ENCODE data around the gene OLFML3. TPM values are rescaled to one million over a fixed set of nuclear protein-coding genes. Genes with fewer than 3 reads are reported as not detected.
A peak's percentile ranks its signal among the peaks of the same experiment; 100 is the strongest.
"Not testable (repeated sequence)": the region's sequence is repeated elsewhere in the genome, so short reads cannot be mapped to it uniquely, and the experiment has no call there.

The OLFML3 gene
- total RNA-seq, 3 donors from 2014 or later: 5.4 to 51.1 (median 28.2) TPM

DNA sequence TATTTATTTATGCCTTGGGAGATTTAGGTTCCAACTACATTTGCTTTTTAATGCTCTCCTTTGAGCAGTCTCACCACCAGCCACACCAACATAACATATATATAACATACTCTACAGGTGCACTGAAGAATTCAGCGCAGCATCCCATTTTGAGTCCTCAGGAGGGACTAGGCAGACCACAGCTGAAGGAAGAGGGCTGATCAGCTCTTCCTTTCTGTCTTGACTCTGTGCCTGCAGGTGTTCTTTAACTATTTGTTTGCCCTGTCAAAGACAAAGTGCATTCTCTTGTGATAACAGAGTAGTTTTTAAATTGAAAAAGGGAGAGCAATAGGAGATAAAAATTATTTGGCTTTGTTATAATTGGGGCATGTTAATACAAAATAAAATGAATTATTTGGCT lies 33.2 kb upstream of the OLFML3 start:
- ATAC-seq: peak; percentile 14
- Histone ChIP-seq H3K9me3 (no peaks in the 10 kb centered on the region), H3K36me3 (ENCODE audit: low read depth) (no peaks in the 10 kb centered on the region), H3K4me3 (no peak overlapping the region), H3K4me1 (ENCODE audit: low read depth) (peaks cover 29% of the 10 kb centered on the region)
- intact Hi-C loops (cut with DNase I, micrococcal nuclease): no loop called here
- TF ChIP-seq, protein P1, sequence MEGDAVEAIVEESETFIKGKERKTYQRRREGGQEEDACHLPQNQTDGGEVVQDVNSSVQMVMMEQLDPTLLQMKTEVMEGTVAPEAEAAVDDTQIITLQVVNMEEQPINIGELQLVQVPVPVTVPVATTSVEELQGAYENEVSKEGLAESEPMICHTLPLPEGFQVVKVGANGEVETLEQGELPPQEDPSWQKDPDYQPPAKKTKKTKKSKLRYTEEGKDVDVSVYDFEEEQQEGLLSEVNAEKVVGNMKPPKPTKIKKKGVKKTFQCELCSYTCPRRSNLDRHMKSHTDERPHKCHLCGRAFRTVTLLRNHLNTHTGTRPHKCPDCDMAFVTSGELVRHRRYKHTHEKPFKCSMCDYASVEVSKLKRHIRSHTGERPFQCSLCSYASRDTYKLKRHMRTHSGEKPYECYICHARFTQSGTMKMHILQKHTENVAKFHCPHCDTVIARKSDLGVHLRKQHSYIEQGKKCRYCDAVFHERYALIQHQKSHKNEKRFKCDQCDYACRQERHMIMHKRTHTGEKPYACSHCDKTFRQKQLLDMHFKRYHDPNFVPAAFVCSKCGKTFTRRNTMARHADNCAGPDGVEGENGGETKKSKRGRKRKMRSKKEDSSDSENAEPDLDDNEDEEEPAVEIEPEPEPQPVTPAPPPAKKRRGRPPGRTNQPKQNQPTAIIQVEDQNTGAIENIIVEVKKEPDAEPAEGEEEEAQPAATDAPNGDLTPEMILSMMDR (IDR thresholded peaks at IDR 0.05): no peak
- no peak for DNase-seq

DNA sequence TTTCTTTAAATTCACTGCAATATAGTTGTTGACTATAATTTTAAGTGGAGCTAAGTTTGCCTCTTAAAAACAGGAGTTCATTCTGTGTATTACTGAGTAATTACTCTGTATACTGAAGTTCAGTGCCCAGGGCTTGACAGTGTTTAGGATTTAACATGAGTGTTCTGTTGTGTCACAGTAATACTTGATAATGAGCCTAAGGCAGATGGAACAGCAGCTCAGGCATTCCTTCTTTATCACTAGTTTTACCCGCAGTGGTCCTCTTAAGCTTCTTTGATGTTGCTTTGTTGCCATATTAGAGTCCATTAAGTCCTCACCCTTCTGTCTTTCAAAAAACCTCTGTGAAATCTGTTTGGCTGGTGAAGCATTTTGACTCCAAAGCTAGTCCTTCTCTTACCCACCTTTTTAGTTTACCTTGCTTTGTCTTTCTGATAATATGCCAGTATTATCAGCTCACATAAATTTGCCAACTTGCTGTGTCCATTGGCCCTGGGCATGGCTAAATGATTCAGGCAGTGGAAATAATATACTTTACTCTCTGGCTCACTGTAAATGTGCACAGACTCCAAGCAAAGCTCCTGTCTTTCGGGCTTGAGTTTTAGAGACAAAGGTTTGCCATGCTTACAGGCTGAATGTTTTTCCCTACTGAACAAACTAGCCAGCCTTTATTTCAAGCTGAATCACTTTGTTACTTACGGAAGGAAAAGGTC lies 32.4 kb upstream of the OLFML3 start:
- intact Hi-C loops (cut with DNase I, micrococcal nuclease): no loop called here
- DNase-seq: no peak
- Histone ChIP-seq H3K9me3 (no peaks in the 10 kb centered on the region), H3K36me3 (ENCODE audit: low read depth) (no peaks in the 10 kb centered on the region), H3K4me3 (no peak overlapping the region), H3K4me1 (ENCODE audit: low read depth) (peaks cover 29% of the 10 kb centered on the region)
- ATAC-seq: peak; percentile 46
- TF ChIP-seq, protein P1 (IDR thresholded peaks at IDR 0.05): no peak

DNA sequence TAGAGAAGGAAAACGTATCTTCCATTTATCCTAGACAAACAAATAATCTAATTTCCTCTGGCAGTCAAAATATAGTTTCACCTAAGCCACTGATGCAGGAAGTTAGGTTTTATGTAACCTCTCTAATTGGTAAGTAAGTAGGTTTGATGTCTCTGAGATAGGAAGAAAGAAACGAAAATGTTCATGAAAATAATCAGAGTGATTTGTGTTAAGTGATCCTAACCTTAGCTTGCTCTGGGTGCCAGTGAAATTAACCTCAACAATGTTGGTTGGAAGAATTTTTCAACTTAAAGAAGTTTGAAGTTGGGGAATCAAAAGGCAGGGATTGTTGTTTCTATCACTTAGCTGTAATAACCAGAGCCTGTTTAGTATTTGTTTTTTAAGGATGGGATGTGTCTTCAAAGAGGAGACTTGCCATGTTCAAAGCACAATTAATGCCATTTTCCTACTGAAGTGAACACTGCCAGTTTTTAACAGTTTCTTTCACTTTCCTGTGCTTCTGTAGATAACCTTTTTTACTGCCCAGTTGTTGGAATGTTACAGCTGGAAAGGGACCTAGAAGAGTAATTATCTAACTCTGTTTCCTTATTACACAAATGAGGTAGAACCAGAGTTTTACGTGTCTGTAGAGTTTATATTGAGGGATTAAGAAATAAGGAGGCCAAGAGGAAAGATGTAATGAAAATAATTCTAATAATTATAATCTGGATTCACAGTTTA lies 31.7 kb upstream of the OLFML3 start:
- H3K9me3 ChIP-seq: no peaks in the 10 kb centered on the region
- no peak overlapping the region for H3K4me3 ChIP-seq
- TF ChIP-seq, protein P1 (IDR thresholded peaks at IDR 0.05): no peak
- intact Hi-C loops (cut with DNase I, micrococcal nuclease): no loop called here
- ATAC-seq (peak; percentile 80), DNase-seq (no peak)
- peaks cover 29% of the 10 kb centered on the region for H3K4me1 ChIP-seq (ENCODE audit: low read depth)
- H3K36me3 ChIP-seq (ENCODE audit: low read depth): no peaks in the 10 kb centered on the region

DNA sequence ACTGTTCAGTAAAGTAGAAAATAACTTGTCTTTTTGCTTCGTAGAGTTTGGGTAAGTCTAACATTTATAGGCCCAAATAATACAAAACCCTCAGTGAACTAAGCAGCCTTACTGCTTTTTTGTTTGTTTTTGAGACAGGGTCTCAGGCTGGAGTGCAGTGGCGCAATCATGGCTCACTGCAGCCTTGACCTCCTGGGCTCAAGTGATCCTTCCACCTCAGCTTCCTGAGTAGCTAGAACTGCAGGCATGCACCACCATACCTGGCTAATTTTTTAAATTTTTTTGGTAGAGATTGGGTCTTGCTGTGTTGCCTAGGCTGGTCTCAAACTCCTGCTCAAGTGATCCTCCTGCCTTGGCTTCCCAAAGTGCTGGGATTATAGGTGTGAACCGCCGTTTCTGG lies 31.1 kb upstream of the OLFML3 start:
- H3K9me3 ChIP-seq; H3K4me3 ChIP-seq; DNase-seq; H3K36me3 ChIP-seq (ENCODE audit: low read depth); ATAC-seq; intact Hi-C loops (cut with DNase I, micrococcal nuclease): not testable (repeated sequence)
- H3K4me1 ChIP-seq (ENCODE audit: low read depth): peaks cover 29% of the 10 kb centered on the region

DNA sequence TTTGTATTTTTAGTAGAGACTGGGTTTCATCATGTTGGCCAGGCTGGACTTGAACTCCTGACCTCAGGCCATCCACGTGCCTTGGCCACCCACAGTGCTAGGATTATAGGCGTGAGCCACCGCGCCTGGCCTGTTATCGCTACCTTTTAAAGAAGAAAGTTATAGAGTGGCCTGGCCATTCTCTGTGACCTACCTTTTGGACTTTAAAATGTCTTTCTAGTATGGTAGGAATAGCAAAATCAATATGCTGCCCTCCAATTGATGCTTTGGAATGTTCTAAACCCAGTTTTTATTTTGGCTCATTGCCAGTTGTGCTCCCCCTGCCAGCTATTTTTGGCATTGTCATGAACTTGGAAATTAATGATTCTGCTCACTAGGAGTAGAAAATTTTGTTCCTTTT lies 30.3 kb upstream of the OLFML3 start:
- DNase-seq: no peak
- no peak overlapping the region for H3K4me3 ChIP-seq
- H3K9me3 ChIP-seq: no peaks in the 10 kb centered on the region
- TF ChIP-seq, protein P1 (IDR thresholded peaks at IDR 0.05): no peak
- H3K36me3 ChIP-seq (ENCODE audit: low read depth): no peaks in the 10 kb centered on the region
- H3K4me1 ChIP-seq (ENCODE audit: low read depth): peaks cover 29% of the 10 kb centered on the region
- no peak for ATAC-seq
- intact Hi-C loops (cut with DNase I, micrococcal nuclease): no loop called here

DNA sequence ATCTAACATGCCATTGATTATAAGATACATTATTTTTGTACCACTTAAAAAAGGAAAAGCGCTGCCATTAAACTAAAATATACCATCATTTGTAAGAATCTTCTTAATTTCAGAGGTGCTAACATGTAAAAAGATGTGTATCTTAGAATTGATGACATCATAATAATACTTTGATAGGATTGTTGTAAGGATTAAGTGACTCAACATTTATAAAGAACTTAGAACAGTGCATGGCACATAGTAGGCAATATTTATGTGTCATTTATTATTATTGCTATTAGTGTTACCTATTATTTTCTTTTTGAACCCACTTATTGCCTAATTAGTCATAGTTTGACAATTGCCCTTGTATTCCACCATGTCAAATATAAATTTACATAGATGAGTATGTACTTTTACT lies 28.4 kb upstream of the OLFML3 start:
- ATAC-seq: no peak
- H3K9me3 ChIP-seq: no peaks in the 10 kb centered on the region
- no peaks in the 10 kb centered on the region for H3K36me3 ChIP-seq (ENCODE audit: low read depth)
- H3K4me1 ChIP-seq (ENCODE audit: low read depth): peaks cover 27% of the 10 kb centered on the region
- TF ChIP-seq, protein P1 (IDR thresholded peaks at IDR 0.05): no peak
- DNase-seq: no peak
- no peak overlapping the region for H3K4me3 ChIP-seq
- intact Hi-C loops (cut with DNase I, micrococcal nuclease): no loop called here
